ENCODE results near the gene CD1E. TPM values are rescaled to one million over a fixed set of nuclear protein-coding genes. Genes with fewer than 3 reads are reported as not detected.
A peak's percentile ranks its signal among the peaks of the same experiment; 100 is the strongest.
"Not testable (repeated sequence)": the region's sequence is repeated elsewhere in the genome, so short reads cannot be mapped to it uniquely, and the experiment has no call there.

The CD1E gene
- total RNA-seq, 1 experiment from 2014 or later: not detected

GRCh38 chr1:158334526-158335212 lies 19.0 kb upstream of the CD1E start (continued):
- TF ChIP-seq ERG (CRISPR knock-in tag; IDR thresholded peaks at IDR 0.05): no peak
- no peak for TF ChIP-seq TEAD1 (CRISPR knock-in tag; IDR thresholded peaks at IDR 0.05)
- no peak for TF ChIP-seq NR2C2 (CRISPR knock-in tag; IDR thresholded peaks at IDR 0.05)
- TF ChIP-seq MLX (CRISPR knock-in tag; IDR thresholded peaks at IDR 0.05): no peak
- no peak for TF ChIP-seq CBFB (CRISPR knock-in tag; IDR thresholded peaks at IDR 0.05; ENCODE audit: low read depth)
- TF ChIP-seq, protein P1, sequence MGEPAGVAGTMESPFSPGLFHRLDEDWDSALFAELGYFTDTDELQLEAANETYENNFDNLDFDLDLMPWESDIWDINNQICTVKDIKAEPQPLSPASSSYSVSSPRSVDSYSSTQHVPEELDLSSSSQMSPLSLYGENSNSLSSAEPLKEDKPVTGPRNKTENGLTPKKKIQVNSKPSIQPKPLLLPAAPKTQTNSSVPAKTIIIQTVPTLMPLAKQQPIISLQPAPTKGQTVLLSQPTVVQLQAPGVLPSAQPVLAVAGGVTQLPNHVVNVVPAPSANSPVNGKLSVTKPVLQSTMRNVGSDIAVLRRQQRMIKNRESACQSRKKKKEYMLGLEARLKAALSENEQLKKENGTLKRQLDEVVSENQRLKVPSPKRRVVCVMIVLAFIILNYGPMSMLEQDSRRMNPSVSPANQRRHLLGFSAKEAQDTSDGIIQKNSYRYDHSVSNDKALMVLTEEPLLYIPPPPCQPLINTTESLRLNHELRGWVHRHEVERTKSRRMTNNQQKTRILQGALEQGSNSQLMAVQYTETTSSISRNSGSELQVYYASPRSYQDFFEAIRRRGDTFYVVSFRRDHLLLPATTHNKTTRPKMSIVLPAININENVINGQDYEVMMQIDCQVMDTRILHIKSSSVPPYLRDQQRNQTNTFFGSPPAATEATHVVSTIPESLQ (CRISPR knock-in tag; IDR thresholded peaks at IDR 0.05): no peak
- TF ChIP-seq SOX15 (CRISPR knock-in tag; IDR thresholded peaks at IDR 0.05): no peak
- no peak for TF ChIP-seq GTF2I (CRISPR knock-in tag; conservative IDR thresholded peaks at IDR 0.05)
- TF ChIP-seq ZNF396 (CRISPR knock-in tag; IDR thresholded peaks at IDR 0.05; ENCODE audit: borderline replicate concordance): no peak
- no peak for TF ChIP-seq RORB (CRISPR knock-in tag; IDR thresholded peaks at IDR 0.05)

DNA sequence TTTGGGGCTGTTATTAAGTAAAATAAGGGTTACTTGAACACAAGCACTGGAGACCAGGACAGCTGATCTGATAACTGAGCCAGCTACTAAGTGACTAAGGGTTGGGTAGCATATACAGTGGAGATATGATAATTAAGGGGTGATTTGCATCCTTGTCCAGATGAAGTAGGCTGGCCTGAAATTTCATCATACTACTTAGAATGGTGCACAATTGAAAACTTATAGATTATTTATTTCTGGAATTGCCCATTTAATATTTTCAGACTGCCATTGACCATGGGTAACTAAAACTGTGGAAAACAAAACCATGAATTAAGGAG lies 18.5 kb upstream of the CD1E start:
- Mint-ChIP-seq H3K27me3 (ENCODE audit: low read depth) (peaks cover 10% of the 10 kb centered on the region), H3K36me3 (no peaks in the 10 kb centered on the region), H3K27ac (no peak overlapping the region), H3K4me3 (no peak overlapping the region), H3K4me1 (no peaks in the 10 kb centered on the region), H3K9me3 (peaks cover 7% of the 10 kb centered on the region)
- DNase-seq (ENCODE audit: low spot score): no peak
- CTCF ChIA-PET: no interaction called here
- TF ChIP-seq GTF2I (CRISPR knock-in tag; conservative IDR thresholded peaks at IDR 0.05): no peak
- TF ChIP-seq RORB (CRISPR knock-in tag; IDR thresholded peaks at IDR 0.05): no peak
- TF ChIP-seq CREM (CRISPR knock-in tag; IDR thresholded peaks at IDR 0.05): no peak
- TF ChIP-seq ZNF317 (CRISPR knock-in tag; IDR thresholded peaks at IDR 0.05; ENCODE audit: borderline replicate concordance, low read depth): no peak
- TF ChIP-seq CBFB (CRISPR knock-in tag; IDR thresholded peaks at IDR 0.05; ENCODE audit: low read depth): no peak
- TF ChIP-seq ZNF263 (CRISPR knock-in tag; IDR thresholded peaks at IDR 0.05; ENCODE audit: low read depth): no peak
- TF ChIP-seq IRF2 (CRISPR knock-in tag; IDR thresholded peaks at IDR 0.05; ENCODE audit: borderline replicate concordance, low read depth): no peak
- TF ChIP-seq KAT7 (CRISPR knock-in tag; IDR thresholded peaks at IDR 0.05; ENCODE audit: borderline replicate concordance): no peak
- TF ChIP-seq ZNF425 (CRISPR knock-in tag; conservative IDR thresholded peaks at IDR 0.05): no peak
- TF ChIP-seq NR3C1 (CRISPR knock-in tag; conservative IDR thresholded peaks at IDR 0.05; ENCODE audit: low read depth): no peak
- TF ChIP-seq, protein P2, sequence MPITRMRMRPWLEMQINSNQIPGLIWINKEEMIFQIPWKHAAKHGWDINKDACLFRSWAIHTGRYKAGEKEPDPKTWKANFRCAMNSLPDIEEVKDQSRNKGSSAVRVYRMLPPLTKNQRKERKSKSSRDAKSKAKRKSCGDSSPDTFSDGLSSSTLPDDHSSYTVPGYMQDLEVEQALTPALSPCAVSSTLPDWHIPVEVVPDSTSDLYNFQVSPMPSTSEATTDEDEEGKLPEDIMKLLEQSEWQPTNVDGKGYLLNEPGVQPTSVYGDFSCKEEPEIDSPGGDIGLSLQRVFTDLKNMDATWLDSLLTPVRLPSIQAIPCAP (CRISPR knock-in tag; IDR thresholded peaks at IDR 0.05): no peak
- TF ChIP-seq FOXJ3 (CRISPR knock-in tag; IDR thresholded peaks at IDR 0.05; ENCODE audit: borderline replicate concordance): no peak
- TF ChIP-seq, protein P3, sequence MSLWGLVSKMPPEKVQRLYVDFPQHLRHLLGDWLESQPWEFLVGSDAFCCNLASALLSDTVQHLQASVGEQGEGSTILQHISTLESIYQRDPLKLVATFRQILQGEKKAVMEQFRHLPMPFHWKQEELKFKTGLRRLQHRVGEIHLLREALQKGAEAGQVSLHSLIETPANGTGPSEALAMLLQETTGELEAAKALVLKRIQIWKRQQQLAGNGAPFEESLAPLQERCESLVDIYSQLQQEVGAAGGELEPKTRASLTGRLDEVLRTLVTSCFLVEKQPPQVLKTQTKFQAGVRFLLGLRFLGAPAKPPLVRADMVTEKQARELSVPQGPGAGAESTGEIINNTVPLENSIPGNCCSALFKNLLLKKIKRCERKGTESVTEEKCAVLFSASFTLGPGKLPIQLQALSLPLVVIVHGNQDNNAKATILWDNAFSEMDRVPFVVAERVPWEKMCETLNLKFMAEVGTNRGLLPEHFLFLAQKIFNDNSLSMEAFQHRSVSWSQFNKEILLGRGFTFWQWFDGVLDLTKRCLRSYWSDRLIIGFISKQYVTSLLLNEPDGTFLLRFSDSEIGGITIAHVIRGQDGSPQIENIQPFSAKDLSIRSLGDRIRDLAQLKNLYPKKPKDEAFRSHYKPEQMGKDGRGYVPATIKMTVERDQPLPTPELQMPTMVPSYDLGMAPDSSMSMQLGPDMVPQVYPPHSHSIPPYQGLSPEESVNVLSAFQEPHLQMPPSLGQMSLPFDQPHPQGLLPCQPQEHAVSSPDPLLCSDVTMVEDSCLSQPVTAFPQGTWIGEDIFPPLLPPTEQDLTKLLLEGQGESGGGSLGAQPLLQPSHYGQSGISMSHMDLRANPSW (CRISPR knock-in tag; conservative IDR thresholded peaks at IDR 0.05; ENCODE audit: low read depth): no peak
- no peak for TF ChIP-seq MLX (CRISPR knock-in tag; IDR thresholded peaks at IDR 0.05)
- POLR2A ChIA-PET: no interaction called here
- no peak for ATAC-seq

DNA sequence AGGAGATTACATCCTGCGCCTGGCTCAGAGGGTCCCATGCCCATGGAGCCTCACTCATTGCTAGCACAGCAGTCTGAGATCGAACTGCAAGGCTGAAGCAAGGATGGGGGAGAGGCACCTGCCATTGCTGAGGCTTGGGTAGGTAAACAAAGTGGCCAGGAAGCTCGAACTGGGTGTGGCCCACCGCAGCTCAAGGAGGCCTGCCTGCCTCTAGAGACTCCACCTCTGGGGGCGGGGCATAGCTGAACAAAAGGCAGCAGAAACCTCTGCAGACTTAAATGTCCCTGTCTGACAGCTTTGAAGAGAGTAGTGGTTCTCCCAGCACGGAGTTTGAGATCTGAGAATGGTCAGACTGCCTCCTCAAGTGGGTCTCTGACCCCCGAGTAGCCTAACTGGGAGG lies 17.3 kb upstream of the CD1E start:
- H3K27ac Mint-ChIP-seq; H3K4me3 Mint-ChIP-seq; POLR2A ChIA-PET; H3K27me3 Mint-ChIP-seq (ENCODE audit: low read depth); H3K36me3 Mint-ChIP-seq; H3K4me1 Mint-ChIP-seq; ATAC-seq: not testable (repeated sequence)
- CTCF ChIA-PET: interaction anchor here (0.6 to 1.3 kb wide), 2 partner anchors 160 to 219 kb away, joined by 3 to 7 read pairs; no protein-coding TSS in a partner anchor
- H3K9me3 Mint-ChIP-seq: peaks cover 16% of the 10 kb centered on the region
- DNase-seq (ENCODE audit: low spot score): peak; percentile 69

- peaks cover 24% of the 10 kb centered on the region for H3K9me3 Mint-ChIP-seq
- DNase-seq (ENCODE audit: low spot score); H3K27ac Mint-ChIP-seq; POLR2A ChIA-PET; H3K4me3 Mint-ChIP-seq; H3K36me3 Mint-ChIP-seq; H3K27me3 Mint-ChIP-seq (ENCODE audit: low read depth); ATAC-seq; H3K4me1 Mint-ChIP-seq: not testable (repeated sequence)
- CTCF ChIA-PET: interaction anchor here (1.5 kb wide), 1 partner anchor 137 kb away, joined by 3 read pairs; no protein-coding TSS in a partner anchor
These were observed 4.7 kb upstream of the CD1E start for GRCh38 chr1:158348946-158349345.
